OCI-M1 (cell line): ENCODE data around the gene SNX8.
A peak's percentile ranks its signal among the peaks of the same experiment; 100 is the strongest.
"Not testable (repeated sequence)": the region's sequence is repeated elsewhere in the genome, so short reads cannot be mapped to it uniquely, and the experiment has no call there.

ENCODE experiments used
- DNase-seq: peaks from one replicate; lab custom pipeline; 2025; lab: John Stamatoyannopoulos, UW

Gene SNX8

GRCh38 chr7:2290877-2291276, 23.4 kb downstream of the SNX8 start:
- no peak for DNase-seq

GRCh38 chr7:2289621-2290020, 24.6 kb downstream of the SNX8 start:
- no peak for DNase-seq

GRCh38 chr7:2289111-2289586, 25.1 kb downstream of the SNX8 start:
- DNase-seq, result no peak

- DNase-seq, result no peak
These were observed 25.7 kb downstream of the SNX8 start for GRCh38 chr7:2288503-2288902.

GRCh38 chr7:2287745-2288144, 26.5 kb downstream of the SNX8 start:
- no peak for DNase-seq

- no peak for DNase-seq
These were observed 31.2 kb downstream of the SNX8 start for GRCh38 chr7:2283074-2283473.

- DNase-seq, result peak; percentile 54
These were observed 32.0 kb downstream of the SNX8 start for GRCh38 chr7:2282185-2282751.

GRCh38 chr7:2281541-2281940, 32.7 kb downstream of the SNX8 start:
- no peak for DNase-seq

- no peak for DNase-seq
These were observed 33.8 kb downstream of the SNX8 start for GRCh38 chr7:2280424-2280823.

- DNase-seq, result no peak
These were observed 34.3 kb downstream of the SNX8 start for GRCh38 chr7:2279896-2280295.

- DNase-seq, result no peak
These were observed 36.2 kb downstream of the SNX8 start for GRCh38 chr7:2278026-2278425.

GRCh38 chr7:2276107-2276506, 38.1 kb downstream of the SNX8 start:
- no peak for DNase-seq

GRCh38 chr7:2275101-2275500, 39.1 kb downstream of the SNX8 start:
- no peak for DNase-seq

GRCh38 chr7:2274666-2275065, 39.6 kb downstream of the SNX8 start:
- no peak for DNase-seq

GRCh38 chr7:2273866-2274265, 40.4 kb downstream of the SNX8 start:
- no peak for DNase-seq

- no peak for DNase-seq
These were observed 42.2 kb downstream of the SNX8 start for GRCh38 chr7:2272031-2272430.

GRCh38 chr7:2271273-2272026, 42.8 kb downstream of the SNX8 start:
- no peak for DNase-seq

- DNase-seq, result no peak
These were observed 43.7 kb downstream of the SNX8 start for GRCh38 chr7:2270495-2270894.

GRCh38 chr7:2269991-2270460, 44.2 kb downstream of the SNX8 start:
- DNase-seq, result no peak

GRCh38 chr7:2269089-2269990, 44.9 kb downstream of the SNX8 start:
- not testable (repeated sequence) for DNase-seq

GRCh38 chr7:2266911-2267310, 47.3 kb downstream of the SNX8 start:
- no peak for DNase-seq

GRCh38 chr7:2264158-2264557, 50.1 kb downstream of the SNX8 start:
- DNase-seq, result no peak

- no peak for DNase-seq
These were observed 51.1 kb downstream of the SNX8 start for GRCh38 chr7:2263176-2263575.
